Left renal pelvis (tissue), 4 donors: ENCODE results near the gene DUSP2. TPM values are rescaled to one million over a fixed set of nuclear protein-coding genes. Genes with fewer than 3 reads are reported as not detected.
"Not testable (repeated sequence)": the region's sequence is repeated elsewhere in the genome, so short reads cannot be mapped to it uniquely, and the experiment has no call there.

Experiments used
- DNase-seq, 4 donors: peaks; one replicate each; pipeline ENCODE4 v3.0.0-alpha.2; 2013; ENCODE audit warnings: low read depth in 4 of 4, low spot score in 3 of 4
- polyA plus RNA-seq, 4 donors: library from polyadenylated mRNA; unstranded; fragments of 120-200 nt; gene quantifications; one replicate each; pipeline ENCODE4 v1.2.1, GENCODE V29; 2013; ENCODE audit not compliant: insufficient read length in 4 of 4

The DUSP2 gene
- polyA plus RNA-seq, 4 donors = 2.7 to 9.6 (median 6.0) TPM

DNA sequence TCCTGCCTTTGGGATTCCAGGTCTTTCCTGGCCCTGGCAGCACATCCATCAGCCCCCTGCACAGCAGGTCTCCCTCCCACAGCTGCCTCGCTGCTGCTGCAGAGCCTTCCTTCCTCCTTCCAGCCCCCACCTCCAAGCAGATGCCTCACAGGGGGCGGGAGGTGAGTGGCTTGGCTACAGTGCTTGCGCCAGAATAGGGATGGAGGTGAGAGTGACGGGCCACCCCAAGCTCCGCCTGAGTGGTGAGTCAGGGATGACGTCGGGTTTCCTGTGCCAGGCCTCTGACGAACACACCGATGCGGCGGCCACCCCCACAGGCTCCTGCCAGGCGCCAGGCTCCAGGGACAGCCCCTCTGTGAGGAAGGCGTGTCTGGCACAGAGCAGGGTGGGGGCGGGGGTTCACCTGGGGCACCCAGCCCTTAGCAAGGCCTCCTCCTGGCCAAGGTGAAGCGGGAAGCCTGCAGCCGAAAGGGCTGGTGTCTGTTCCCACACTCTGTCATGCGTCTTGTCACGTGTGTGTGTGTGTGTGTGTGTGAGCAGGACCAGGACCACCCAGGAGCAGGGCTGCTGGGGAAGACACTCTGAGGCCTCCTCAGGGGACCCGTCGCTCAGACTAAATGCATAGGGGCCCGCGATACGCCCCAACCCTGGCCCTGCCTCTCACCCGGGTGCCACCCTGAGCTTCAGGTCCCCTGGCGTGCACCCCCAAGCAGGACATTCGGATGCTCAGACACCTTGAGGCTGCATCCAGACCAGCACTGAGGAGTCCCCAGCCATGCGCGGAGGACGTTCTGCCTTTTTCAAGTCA is 3.4 kb upstream of the DUSP2 start:
- DNase-seq = no peak

DNA sequence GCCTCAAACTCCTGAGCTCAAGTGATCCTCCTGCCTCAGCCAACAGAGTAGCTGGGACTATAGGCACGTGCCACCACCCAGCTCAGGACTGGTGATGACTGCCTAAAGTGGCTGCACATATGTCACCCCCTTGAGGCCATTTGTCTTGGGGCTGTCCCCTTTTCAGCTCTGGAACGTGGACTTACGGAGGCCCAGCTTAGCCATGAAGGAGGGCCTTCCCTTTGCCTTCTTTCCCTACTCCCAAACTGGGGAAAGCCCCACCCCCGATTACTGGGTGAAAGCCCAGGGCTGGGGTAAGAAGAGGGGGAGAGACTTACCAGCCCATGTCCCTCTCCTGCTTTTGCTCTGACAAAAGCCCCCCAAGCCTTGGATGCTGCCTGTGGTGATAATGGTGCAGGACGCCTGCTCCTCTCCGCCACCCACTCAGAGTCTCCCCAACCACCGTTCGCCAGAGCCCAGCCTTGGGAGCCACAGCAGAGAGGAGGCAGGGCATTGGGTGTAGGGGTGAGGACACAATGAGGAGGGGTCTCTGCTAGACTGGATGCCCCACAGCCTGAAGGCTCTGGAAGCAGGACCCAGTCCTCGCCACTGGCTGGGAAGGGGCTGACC is 2.5 kb upstream of the DUSP2 start:
- DNase-seq = no peak

- no peak for DNase-seq
Measured at GRCh38 chr2:96146881-96147592, 1.8 kb upstream of the DUSP2 start.

DNA sequence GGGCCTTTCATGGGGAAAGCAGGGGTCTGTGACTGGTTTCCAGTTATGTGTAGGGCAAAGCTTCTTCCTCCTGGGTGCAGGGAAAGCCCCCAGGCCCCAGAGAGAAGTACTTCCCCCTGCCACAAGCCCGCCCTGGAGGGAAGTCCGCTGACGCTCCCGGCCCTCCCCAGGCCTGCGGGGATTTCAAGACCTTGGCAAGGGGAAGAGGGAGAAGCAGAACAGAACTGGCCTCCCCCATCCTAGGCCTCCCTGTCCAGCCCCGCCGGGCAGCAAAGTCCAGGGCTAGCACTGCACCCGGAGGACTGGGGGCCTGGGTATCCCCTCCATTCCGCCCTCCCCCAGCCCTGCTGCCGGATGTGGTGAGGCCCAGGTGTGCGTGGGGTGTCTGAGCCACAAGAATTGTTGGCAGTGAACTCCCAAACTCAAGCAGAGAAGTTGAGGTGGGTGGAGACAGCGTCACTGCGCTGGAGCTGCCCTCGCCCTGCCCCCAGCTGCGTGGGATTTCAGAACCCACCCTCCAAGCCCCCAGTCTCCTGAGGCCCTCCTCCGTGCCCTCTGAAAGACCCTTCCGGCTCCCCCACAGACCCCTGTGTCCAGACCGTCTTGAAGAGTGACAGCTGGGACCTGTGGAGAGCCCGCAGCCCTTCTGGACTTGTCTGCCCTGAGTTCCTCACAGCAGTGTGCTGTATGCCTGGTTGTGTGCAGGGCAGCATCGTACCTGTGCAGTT is 1.1 kb upstream of the DUSP2 start:
- no peak for DNase-seq

DNA sequence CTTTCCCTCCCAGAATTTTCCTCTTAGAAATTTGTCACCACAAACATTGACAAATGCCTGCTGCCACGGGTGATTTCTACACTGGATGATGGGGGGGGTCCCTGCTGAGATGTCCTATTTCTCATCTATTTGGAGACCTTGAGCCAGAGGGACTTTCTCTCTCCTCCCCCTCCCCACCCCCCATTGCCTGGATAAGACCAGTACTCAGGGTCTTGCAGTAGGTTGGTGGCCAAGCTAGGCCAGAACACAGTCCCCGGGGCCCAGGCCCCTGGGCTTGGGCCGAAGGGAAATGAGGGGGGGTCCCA is 560 bp upstream of the DUSP2 start:
- no peak for DNase-seq

DNA sequence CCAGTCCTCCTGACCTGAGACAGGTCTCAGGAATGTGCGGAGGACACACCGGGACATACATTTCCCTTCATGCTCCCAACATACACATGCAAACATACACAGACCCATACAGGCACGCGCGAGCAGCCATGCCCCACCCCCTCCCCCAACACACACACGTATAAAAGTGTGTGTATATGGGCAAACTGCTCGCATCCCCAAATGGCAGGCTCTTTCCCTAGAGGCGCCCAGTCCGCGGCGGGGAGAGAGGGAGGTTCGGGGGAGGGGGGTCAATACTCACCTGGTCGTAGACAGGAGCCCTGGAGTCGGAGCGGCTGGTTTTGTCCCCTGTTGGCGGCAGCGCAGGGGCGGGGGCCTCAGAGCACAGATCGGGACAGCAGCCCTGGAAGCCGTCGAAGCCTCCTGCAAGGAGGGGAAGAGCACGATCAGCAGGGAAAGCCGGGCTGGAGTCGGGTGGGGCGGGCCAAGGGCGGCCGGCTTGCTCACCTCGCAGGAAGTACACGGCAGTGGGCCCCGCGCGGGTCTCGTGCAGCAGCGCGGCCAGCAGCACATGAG is 682 bp downstream of the DUSP2 start:
- DNase-seq = no peak

DNA sequence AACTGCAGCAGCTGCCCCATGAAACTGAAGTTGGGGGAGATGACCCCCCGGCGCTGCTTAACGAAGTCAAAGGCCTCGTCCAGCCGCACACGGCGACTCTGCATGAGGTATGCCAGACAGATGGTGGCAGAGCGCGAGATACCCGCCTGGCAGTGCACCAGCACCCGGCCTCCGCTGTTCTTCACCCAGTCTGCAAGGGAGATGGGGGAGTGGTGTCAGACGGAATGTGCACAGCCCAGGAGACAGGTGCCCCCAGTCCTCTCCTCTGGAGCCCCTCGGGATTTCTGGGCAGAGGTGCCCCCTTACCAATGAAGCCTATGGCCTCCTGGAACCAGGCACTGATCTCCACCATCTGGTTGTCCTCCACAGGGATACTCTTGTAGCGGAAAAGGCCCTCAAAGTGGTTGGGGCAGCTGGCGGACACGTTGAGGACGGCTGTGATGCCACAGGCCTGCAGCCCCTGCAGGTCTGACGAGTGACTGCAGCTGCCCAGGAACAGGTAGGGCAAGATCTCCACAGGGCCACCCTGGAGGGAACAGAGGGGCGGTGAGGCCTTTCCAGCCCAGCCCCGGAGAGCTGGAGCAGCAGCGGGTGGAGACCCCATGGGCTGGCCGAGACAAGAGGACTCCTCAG is 1.3 kb downstream of the DUSP2 start:
- DNase-seq = no peak

- no peak for DNase-seq
Measured at GRCh38 chr2:96143231-96143847, 1.9 kb downstream of the DUSP2 start.

DNA sequence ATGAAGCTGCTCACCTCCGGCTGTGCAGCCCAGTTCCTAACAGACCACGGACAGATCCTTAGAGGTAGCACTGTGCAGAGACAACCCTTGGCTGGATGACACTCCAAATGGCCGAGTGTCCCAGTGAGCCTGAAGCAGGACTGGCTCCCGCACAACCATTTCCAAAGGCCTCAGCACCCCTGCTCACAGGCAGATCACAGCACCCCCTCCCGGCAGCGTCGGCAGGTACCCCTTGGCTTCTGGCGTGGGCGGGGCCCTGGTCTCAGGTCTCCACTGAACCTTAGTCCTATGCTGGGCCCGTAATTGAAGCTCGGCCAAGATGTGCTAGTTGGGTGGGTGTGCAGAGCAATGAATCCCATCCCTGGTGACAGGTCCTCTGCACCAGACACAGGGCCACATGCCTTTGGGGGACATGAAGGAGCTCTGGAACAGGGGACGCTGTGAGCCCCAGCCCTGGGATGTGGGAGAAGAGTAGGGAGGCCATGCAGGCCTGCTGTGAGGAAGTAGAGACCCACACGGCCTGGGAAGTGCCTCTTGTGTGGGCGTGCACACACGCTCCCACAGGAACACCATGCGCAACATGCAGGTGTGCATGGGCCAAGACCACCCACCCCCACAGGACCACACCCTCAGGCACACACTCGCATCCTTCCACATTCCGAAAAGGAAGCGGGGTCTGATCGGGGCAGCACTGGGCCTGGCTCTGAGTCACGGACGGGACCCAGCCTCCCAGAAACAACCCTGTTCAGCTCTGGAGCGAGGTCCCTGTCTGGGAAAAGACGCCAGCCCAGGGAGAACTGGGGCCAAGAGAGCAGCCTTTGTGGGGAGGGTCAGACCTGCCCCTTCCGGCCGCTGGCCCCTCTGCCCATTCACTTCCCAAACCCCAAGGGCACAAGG is 2.8 kb downstream of the DUSP2 start:
- no peak for DNase-seq

DNA sequence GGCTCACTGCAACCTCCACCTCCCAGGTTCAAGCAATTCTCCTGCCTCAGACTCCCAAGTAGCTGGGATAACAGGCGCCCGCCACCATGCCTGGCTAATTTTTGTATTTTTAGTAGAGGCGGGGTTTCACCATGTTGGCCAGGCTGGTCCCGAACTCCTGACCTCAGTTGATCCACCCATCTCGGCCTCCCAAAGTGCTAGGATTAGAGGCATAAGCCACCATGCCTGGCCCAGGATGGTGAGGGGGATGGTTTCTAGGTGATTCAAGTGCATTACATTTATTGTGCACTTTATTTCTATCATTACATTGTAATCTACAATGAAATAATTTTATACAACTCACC is 3.6 kb downstream of the DUSP2 start:
- DNase-seq = not testable (repeated sequence)

DNA sequence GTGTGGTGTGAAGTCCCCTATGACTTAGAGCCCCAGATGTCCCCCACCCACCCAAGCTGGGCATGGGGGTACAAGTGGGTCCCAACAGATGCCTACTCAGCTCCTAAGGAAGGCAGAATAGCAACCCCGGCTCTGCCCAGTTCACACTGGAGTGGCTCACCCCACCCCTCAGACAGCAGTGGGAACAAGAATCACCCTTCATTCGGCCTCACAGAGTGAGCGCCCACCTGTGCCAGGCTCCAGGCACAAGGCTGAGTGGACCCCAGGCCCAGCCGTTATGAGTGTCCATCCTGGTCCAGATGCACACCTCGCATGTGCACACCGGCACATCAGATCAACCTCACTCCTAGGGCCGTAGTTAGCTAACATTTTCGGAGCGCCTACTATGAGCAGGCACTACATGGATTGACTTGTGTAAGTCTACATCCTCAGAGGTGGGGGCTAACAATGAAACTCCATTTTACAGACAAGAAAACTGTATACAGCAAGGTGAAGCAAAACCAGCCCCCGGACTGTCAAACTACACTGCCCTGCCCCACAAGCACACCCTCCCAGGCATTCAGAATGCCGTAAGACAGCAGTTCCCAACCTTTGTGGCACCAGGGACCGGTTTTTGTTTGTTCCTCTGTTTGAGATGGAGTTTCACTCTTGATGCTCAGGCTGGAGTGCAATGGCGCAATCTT is 4.2 kb downstream of the DUSP2 start:
- no peak for DNase-seq

GRCh38 chr2:96139181-96139758 is 6.0 kb downstream of the DUSP2 start:
- DNase-seq = no peak

GRCh38 chr2:96138179-96139145 is 6.8 kb downstream of the DUSP2 start, which contains the start of gene ASTL:
Gene ASTL (minus strand): TSS chr2:96138502. CDS start chr2:96138436, 66 bp downstream.
- DNase-seq = no peak

GRCh38 chr2:96137321-96138178 is 7.7 kb downstream of the DUSP2 start:
- no peak for DNase-seq

DNA sequence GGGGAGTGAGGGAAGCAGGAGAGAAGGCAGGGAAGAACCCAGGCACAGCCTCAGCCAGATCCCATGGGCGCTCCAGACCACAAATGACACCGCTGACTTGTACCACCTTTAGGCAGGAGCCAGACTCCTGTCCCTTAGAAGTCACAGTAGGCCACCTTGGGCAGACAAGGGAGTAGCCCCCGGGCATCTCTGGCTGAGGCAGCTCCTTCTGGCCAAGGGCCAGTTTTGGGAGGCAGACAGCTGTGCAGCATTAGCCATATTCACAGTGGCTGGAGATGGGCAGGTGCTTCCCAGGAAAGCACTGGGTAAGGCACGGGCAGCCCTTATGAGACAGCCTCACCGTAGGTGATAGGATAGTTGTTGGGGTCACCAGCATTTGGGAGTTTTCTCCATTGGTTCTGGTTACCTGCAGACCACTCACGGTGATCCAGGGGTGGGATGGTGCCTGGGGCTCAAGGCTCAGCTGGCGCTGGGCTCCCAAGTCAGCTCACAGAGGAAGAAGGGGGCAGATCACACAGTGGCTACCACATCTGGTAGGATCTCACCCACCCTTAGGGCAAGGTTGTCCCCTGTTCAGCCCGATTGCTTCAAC is 9.0 kb downstream of the DUSP2 start:
- no peak for DNase-seq

- DNase-seq = no peak
Measured at GRCh38 chr2:96135621-96136020, 9.6 kb downstream of the DUSP2 start.
